BJ (cell line): ENCODE data around the gene MPRIP. TPM values are rescaled to one million over a fixed set of nuclear protein-coding genes. Genes with fewer than 3 reads are reported as not detected.

Experiments used
- CTCF ChIA-PET: fragments of 350-600 bp; formaldehyde crosslinking; extraction: SDS; loops from one replicate; lab custom pipeline; 2021; ENCODE audit warnings: antibody characterized with exemption, inconsistent platforms; lab: Yijun Ruan, JAX
- POLR2A ChIA-PET: fragments of 300-600 bp; sonication (Branson Sonifier 250); formaldehyde crosslinking; extraction: SDS; loops from one replicate; lab custom pipeline; 2021; ENCODE audit warnings: antibody characterized with exemption; lab: Charles Lee
- DNase-seq: peaks from one replicate; pipeline ENCODE4 v3.0.0-alpha.2; 2011; ENCODE audit warnings: low read depth
- H3K27me3 ChIP-seq: 2 replicates; pipeline ENCODE4 v1.6.0; 2011; ENCODE audit warnings: low read length; ENCODE audit not compliant: control insufficient read depth, insufficient read depth
- H3K36me3 ChIP-seq: 2 replicates; pipeline ENCODE4 v1.5.1; 2011; ENCODE audit warnings: low read length; ENCODE audit not compliant: control insufficient read depth, insufficient read depth
- H3K4me3 ChIP-seq: 2 replicates; pipeline ENCODE4 v1.5.1; 2011; ENCODE audit warnings: low read depth, mild to moderate bottlenecking, control low read depth, low read length
- polyA plus RNA-seq: library from polyadenylated mRNA; depleted of rRNA; stranded (reverse); fragments of >200 nt; gene quantifications from 2 replicates; pipeline ENCODE4 v1.2.3, GENCODE V29; 2011
- TF ChIP-seq, protein P1 (sequence below): IDR thresholded peaks from 2 replicates; pipeline ENCODE4 v1.5.1; 2011; ENCODE audit warnings: low read depth, mild to moderate bottlenecking, control low read depth, inconsistent platforms, low read length, moderate library complexity; ENCODE audit not compliant: insufficient read depth

The MPRIP gene
- polyA plus RNA-seq, 1 experiment = 149 TPM

DNA sequence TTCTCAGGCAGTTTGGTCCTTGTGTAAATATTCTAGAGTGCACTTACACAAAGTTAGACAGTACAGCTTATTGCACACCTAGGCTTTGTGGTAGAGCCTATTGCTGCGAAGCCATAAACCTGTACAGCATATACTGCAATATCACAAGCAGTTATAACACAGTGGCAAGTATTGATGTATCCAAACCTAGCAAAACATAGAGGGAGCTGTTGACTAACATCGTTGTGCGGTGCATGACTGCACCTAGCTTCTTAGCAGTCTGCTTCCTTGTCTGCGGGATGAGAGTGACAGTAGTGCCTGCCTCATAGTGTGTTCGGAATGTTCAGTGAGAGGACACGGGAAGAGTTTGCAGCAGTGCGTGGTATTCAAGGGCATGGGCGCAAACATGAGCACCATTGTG lies 78.9 kb downstream of the MPRIP start:
- H3K4me3 ChIP-seq = no peak overlapping the region
- ChIA-PET POLR2A (no interaction called here), CTCF (interaction anchor here (0.7 to 1.4 kb wide), 5 partner anchors 15 to 79 kb away, joined by 3 to 6 read pairs (median 3); no protein-coding TSS in a partner anchor)
- no peaks in the 10 kb centered on the region for H3K27me3 ChIP-seq
- TF ChIP-seq, protein P1, sequence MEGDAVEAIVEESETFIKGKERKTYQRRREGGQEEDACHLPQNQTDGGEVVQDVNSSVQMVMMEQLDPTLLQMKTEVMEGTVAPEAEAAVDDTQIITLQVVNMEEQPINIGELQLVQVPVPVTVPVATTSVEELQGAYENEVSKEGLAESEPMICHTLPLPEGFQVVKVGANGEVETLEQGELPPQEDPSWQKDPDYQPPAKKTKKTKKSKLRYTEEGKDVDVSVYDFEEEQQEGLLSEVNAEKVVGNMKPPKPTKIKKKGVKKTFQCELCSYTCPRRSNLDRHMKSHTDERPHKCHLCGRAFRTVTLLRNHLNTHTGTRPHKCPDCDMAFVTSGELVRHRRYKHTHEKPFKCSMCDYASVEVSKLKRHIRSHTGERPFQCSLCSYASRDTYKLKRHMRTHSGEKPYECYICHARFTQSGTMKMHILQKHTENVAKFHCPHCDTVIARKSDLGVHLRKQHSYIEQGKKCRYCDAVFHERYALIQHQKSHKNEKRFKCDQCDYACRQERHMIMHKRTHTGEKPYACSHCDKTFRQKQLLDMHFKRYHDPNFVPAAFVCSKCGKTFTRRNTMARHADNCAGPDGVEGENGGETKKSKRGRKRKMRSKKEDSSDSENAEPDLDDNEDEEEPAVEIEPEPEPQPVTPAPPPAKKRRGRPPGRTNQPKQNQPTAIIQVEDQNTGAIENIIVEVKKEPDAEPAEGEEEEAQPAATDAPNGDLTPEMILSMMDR = no peak
- no peak for DNase-seq
- no peaks in the 10 kb centered on the region for H3K36me3 ChIP-seq

DNA sequence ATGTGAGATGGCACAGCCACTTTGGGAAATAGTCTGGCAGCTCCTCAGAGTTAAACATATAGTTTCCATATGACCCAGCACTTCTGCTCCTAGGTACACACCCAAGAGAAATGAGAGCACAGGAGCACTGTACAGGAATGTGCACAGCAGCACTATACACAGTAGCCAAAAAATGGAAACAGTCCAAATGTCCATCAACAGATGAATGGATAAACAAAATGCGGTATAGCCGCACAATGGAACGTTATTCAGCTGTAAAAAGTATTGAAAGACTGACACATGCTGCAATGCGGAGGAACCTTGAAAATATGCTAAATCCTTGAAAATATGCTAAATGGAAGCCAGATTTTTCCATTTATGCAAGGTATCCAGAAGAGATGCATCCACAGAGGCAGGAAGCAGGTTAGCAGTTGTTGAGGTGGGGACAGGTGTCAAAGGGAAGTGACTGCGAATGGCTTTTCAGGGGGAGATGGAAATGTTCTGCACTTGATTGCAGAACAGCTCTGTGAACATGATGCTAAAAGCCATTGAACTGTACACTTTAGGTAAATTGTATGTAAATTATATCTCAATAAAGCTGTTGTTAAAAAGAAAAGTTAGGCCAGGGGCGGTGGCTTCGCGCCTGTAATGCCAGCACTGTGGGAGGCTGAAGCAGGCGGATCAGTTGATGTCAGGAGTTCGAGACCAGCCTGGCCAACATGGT lies 80.7 kb downstream of the MPRIP start:
- Histone ChIP-seq H3K36me3 (peaks cover 2% of the 10 kb centered on the region; the same call in 1 of the 2 replicates), H3K4me3 (no peak overlapping the region), H3K27me3 (no peaks in the 10 kb centered on the region)
- no peak for DNase-seq
- ChIA-PET CTCF (interaction anchor here (1.4 kb wide), 1 partner anchor 19 kb away, joined by 6 read pairs; no protein-coding TSS in a partner anchor), POLR2A (no interaction called here)
- TF ChIP-seq, protein P1 = no peak

DNA sequence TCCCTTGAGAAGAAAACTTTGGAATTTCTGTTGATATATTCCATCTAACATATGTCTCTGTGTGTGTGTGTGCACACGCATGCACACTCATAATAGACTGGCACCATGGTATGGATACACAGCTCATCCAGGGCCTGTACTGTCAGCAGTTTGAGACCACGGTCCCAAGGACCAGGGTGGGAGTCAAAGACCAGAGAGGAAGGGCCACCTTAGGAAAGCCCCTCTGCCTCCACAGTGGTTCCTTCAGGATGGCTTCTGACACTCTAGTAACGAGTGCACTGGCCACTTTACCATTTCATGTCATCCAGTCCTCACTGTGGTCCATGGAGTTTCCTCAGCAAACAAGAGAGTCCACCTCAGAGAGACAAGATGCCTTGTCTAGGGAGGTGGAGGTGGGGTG lies 82.1 kb downstream of the MPRIP start:
- TF ChIP-seq, protein P1 = no peak
- ChIA-PET POLR2A (no interaction called here), CTCF (no interaction called here)
- peaks cover 2% of the 10 kb centered on the region for H3K36me3 ChIP-seq
- H3K4me3 ChIP-seq = no peak overlapping the region
- no peak for DNase-seq
- H3K27me3 ChIP-seq = no peaks in the 10 kb centered on the region

DNA sequence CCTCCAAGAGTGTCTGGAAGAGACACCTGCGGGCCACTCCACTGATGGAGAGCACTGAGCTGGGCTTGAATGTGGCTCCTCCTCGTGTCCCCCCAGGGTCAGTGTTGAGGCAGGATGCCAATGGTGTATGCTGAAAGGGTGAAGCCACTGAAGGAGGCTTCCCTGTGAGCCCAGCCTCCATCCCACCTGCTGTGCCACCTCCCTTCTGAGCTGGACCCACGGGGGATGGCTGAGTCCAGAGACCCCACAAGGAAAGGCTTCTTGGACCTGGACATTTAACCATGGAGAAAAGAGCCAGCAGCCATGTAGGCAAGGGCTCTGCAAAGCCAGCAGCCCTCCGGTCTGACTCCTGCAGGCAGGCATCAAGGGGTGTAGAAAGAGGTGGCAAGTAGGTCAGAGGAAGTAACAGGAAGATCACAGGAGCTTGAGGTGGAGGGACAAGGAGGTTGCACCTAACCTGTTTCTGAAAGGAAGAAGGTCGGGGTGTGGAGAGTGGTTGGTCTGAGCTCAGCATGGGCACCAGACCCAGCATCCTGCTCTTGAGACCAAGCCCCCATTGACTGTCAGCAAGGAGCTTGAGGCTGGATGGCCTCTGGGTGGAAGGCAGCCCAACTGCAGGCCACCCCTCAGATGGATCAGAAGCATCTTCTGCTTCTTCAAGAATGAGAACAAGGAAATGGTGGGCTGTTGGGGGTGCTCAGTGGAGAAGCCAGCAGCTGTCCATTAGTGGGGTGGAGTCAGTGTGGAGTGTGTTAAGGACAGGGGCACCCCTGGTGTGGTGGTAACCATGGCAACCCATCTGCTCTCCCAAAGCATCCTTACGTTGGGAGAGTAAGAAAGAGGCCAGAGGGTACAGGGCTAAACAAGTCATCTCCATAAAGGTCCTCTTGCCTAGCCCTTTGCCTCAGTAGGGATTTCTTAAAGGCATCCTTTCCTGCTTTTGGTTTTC lies 83.2 kb downstream of the MPRIP start:
- DNase-seq = no peak
- ChIA-PET CTCF (interaction anchor here (1.6 to 1.7 kb wide), 2 partner anchors 16 to 125 kb away, joined by 3 to 7 read pairs; no protein-coding TSS in a partner anchor), POLR2A (no interaction called here)
- Histone ChIP-seq H3K27me3 (no peaks in the 10 kb centered on the region), H3K36me3 (peaks cover 9% of the 10 kb centered on the region), H3K4me3 (no peak overlapping the region)
- TF ChIP-seq, protein P1 = no peak
